Measurements from ENCODE around the gene DIO3.

The DIO3 gene

GRCh38 chr14:101520621-101521472, 40.4 kb upstream of the DIO3 start:
- H3K27ac ChIP-seq: peak overlapping the region in 1 of 2 donors; percentile 81

GRCh38 chr14:101521473-101521915, 39.8 kb upstream of the DIO3 start:
- no peak overlapping the region for H3K4me3 ChIP-seq
- DNase-seq (ENCODE audit: low spot score): no peak
- H3K27ac ChIP-seq: peak overlapping the region in 1 of 2 donors; percentile 65
- TF ChIP-seq CTCF (IDR thresholded peaks at IDR 0.05): no peak

More at GRCh38 chr14:101520621-101521472, 40.4 kb upstream of the DIO3 start:
- no peak for DNase-seq (ENCODE audit: low spot score)
- no peak overlapping the region for H3K4me3 ChIP-seq
- no peak for TF ChIP-seq CTCF (IDR thresholded peaks at IDR 0.05)

- Histone ChIP-seq H3K27ac (peak overlapping the region in 1 of 2 donors; percentile 65), H3K4me3 (no peak overlapping the region)
- DNase-seq (ENCODE audit: low spot score): no peak
- TF ChIP-seq CTCF (IDR thresholded peaks at IDR 0.05): no peak
Measured at GRCh38 chr14:101521978-101522377, 39.3 kb upstream of the DIO3 start.

GRCh38 chr14:101525640-101526527, 35.4 kb upstream of the DIO3 start:
- Histone ChIP-seq H3K4me3 (no peak overlapping the region), H3K27ac (no peak overlapping the region)
- no peak for TF ChIP-seq CTCF (IDR thresholded peaks at IDR 0.05)
- no peak for DNase-seq (ENCODE audit: low spot score)

GRCh38 chr14:101527987-101528386, 33.3 kb upstream of the DIO3 start:
- Histone ChIP-seq H3K4me3 (no peak overlapping the region), H3K27ac (no peak overlapping the region)
- DNase-seq (ENCODE audit: low spot score): no peak
- no peak for TF ChIP-seq CTCF (IDR thresholded peaks at IDR 0.05)

- TF ChIP-seq CTCF (IDR thresholded peaks at IDR 0.05): no peak
- no peak overlapping the region for H3K4me3 ChIP-seq
- no peak overlapping the region for H3K27ac ChIP-seq
- no peak for DNase-seq (ENCODE audit: low spot score)
Measured at GRCh38 chr14:101529079-101529478, 32.2 kb upstream of the DIO3 start.
